Hematopoietic multipotent progenitor cell treated with erythropoietin and hydrocortisone succinate and interleukin-3 and kit ligand, for 15 days (in vitro differentiated cells): ENCODE data around the gene RRAD.

Source experiments
- DNase-seq: peaks from one replicate; pipeline ENCODE4 v3.0.0-alpha.2; 2015; ENCODE audit warnings: low spot score

RRAD gene

GRCh38 chr16:66917741-66918140 is 7.6 kb downstream of the RRAD start:
- DNase-seq, result no peak

GRCh38 chr16:66916518-66916917 is 8.8 kb downstream of the RRAD start:
- no peak for DNase-seq

- DNase-seq, result no peak
Observed at GRCh38 chr16:66915041-66915440, 10.3 kb downstream of the RRAD start.

- no peak for DNase-seq
Observed at GRCh38 chr16:66914541-66914940, 10.8 kb downstream of the RRAD start.

- no peak for DNase-seq
Observed at GRCh38 chr16:66913711-66914110, 11.6 kb downstream of the RRAD start.

GRCh38 chr16:66913081-66913480 is 12.3 kb downstream of the RRAD start:
- no peak for DNase-seq

GRCh38 chr16:66911801-66912200 is 13.5 kb downstream of the RRAD start:
- DNase-seq, result no peak

- no peak for DNase-seq
Observed at GRCh38 chr16:66911112-66911511, 14.2 kb downstream of the RRAD start.

- DNase-seq, result no peak
Observed at GRCh38 chr16:66910175-66910940, 15.0 kb downstream of the RRAD start.

GRCh38 chr16:66908762-66909559 is 16.4 kb downstream of the RRAD start:
- DNase-seq, result no peak

- no peak for DNase-seq
Observed at GRCh38 chr16:66908116-66908515, 17.2 kb downstream of the RRAD start.

GRCh38 chr16:66906916-66907836 is 18.2 kb downstream of the RRAD start:
- no peak for DNase-seq

GRCh38 chr16:66905633-66906539 is 19.4 kb downstream of the RRAD start:
- peak; percentile 89 for DNase-seq

GRCh38 chr16:66904846-66905632 is 20.3 kb downstream of the RRAD start:
- no peak for DNase-seq

GRCh38 chr16:66904428-66904845 is 20.9 kb downstream of the RRAD start:
- DNase-seq, result no peak

GRCh38 chr16:66903544-66904427 is 21.5 kb downstream of the RRAD start:
- peak; percentile 38 for DNase-seq

- DNase-seq, result no peak
Observed at GRCh38 chr16:66902648-66903543, 22.4 kb downstream of the RRAD start.

GRCh38 chr16:66901626-66902025 is 23.7 kb downstream of the RRAD start:
- no peak for DNase-seq
